CD4-positive, alpha-beta T cell (primary cell): Measurements from ENCODE around the gene RNF4. TPM values are rescaled to one million over a fixed set of nuclear protein-coding genes. Genes with fewer than 3 reads are reported as not detected.
A peak's percentile ranks its signal among the peaks of the same experiment; 100 is the strongest.

Experiments used
- ATAC-seq: fragments of 200-7000 bp; cut with Tn5 transposase; one replicate; pipeline ENCODE4 v1.10.0; 2022; ENCODE audit warnings: mild to moderate bottlenecking; ENCODE audit not compliant: poor library complexity
- CTCF ChIA-PET: fragments of 350-600 bp; sonication (Branson Sonifier 250); formaldehyde crosslinking; loops from one replicate; lab custom pipeline; 2021; ENCODE audit warnings: antibody characterized with exemption, inconsistent platforms; lab: Charles Lee
- POLR2A ChIA-PET: fragments of 350-600 bp; sonication (Branson Sonifier 250); formaldehyde crosslinking; loops from one replicate; lab custom pipeline; 2021; ENCODE audit warnings: antibody characterized with exemption, inconsistent platforms; lab: Charles Lee
- DNase-seq, 14 experiments: peaks; one replicate each; pipeline ENCODE4 v3.0.0-alpha.2; 2013 to 2020; ENCODE audit warnings: mixed read lengths in 2 of 14
- H3K27ac ChIP-seq, 2 donors: one replicate each; pipeline versions ENCODE4 v1.5.1 to v1.7.0; 2013; ENCODE audit warnings: low read length in 2 of 2, low read depth in 1 of 2, mild to moderate bottlenecking in 1 of 2
- H3K27me3 ChIP-seq, 2 experiments: 1 replicate in 1 of 2; 2 replicates in 1 of 2; pipeline versions ENCODE4 v1.6.1 to v1.7.0; 2013; ENCODE audit warnings: low read length in 2 of 2, control low read depth in 1 of 2, mild to moderate bottlenecking in 1 of 2, moderate library complexity in 1 of 2; ENCODE audit not compliant: insufficient read depth in 2 of 2, control insufficient read depth in 1 of 2
- H3K36me3 ChIP-seq: one replicate; pipeline ENCODE4 v1.6.1; 2013; ENCODE audit warnings: low read length, control low read depth; ENCODE audit not compliant: insufficient read depth
- H3K4me1 ChIP-seq: one replicate; pipeline ENCODE4 v1.6.1; 2013; ENCODE audit warnings: low read length, control low read depth; ENCODE audit not compliant: insufficient read depth
- H3K4me3 ChIP-seq: one replicate; pipeline ENCODE4 v1.5.1; 2013; ENCODE audit warnings: mild to moderate bottlenecking, low read length, moderate library complexity
- H3K9me3 ChIP-seq, 2 experiments: 1 replicate in 1 of 2; 2 replicates in 1 of 2; pipeline versions ENCODE4 v1.6.1 to v1.7.0; 2013; ENCODE audit warnings: low read length in 2 of 2, mild to moderate bottlenecking in 2 of 2, control low read depth in 1 of 2, moderate library complexity in 1 of 2; ENCODE audit not compliant: control insufficient read depth in 1 of 2, insufficient read depth in 1 of 2
- H3K27ac Mint-ChIP-seq: one replicate; pipeline ENCODE4 v1.8.0; 2020; ENCODE audit warnings: mixed read lengths
- H3K27me3 Mint-ChIP-seq: one replicate; pipeline ENCODE4 v1.8.0; 2021; ENCODE audit warnings: mixed read lengths
- H3K36me3 Mint-ChIP-seq: one replicate; pipeline ENCODE4 v1.8.0; 2021; ENCODE audit warnings: low read depth, mixed read lengths
- H3K4me1 Mint-ChIP-seq: one replicate; pipeline ENCODE4 v1.8.0; 2021; ENCODE audit warnings: low read depth, mixed read lengths
- H3K4me3 Mint-ChIP-seq: one replicate; pipeline ENCODE4 v1.8.0; 2020; ENCODE audit warnings: mild to moderate bottlenecking, mixed read lengths
- H3K9me3 Mint-ChIP-seq: one replicate; pipeline ENCODE4 v1.8.0; 2020; ENCODE audit warnings: mixed read lengths
- CTCF ChIP-seq: fragments of 200-600 bp; IDR thresholded peaks from one replicate; pipeline ENCODE4 v1.8.0; 2022; ENCODE audit warnings: antibody characterized with exemption, mild to moderate bottlenecking
- intact Hi-C, 2 experiments: fragments of 100-400 bp; cut with DNase I in 1 of 2; cut with micrococcal nuclease in 1 of 2; formaldehyde crosslinking; loops; one replicate each; pipeline versions ENCODE4 v1.15.1 to v1.9.0; 2023 to 2025; cut with DNase I, micrococcal nuclease
- total RNA-seq, 174 experiments: library from RNA in 2 of 174; stranded (reverse) in 2 of 174; gene quantifications; one replicate each; pipeline ENCODE4 v1.2.3 and lab custom pipeline; 2021 to 2026

Gene RNF4
- total RNA-seq, 2 experiments from 2014 or later, result 106 to 109 TPM

GRCh38 chr4:2503809-2504208 lies 34.9 kb downstream of the RNF4 start:
- CTCF ChIA-PET, result no interaction called here
- Mint-ChIP-seq H3K9me3 (no peaks in the 10 kb centered on the region), H3K4me3 (no peak overlapping the region), H3K36me3 (peaks cover 80% of the 10 kb centered on the region), H3K27me3 (no peaks in the 10 kb centered on the region), H3K27ac (peak overlapping the region; percentile 56), H3K4me1 (peaks cover 21% of the 10 kb centered on the region)
- intact Hi-C loops, result no loop called here
- H3K27ac ChIP-seq, result no peak overlapping the region
- ATAC-seq, result no peak
- H3K27me3 ChIP-seq, result no peaks in the 10 kb centered on the region
- no peak for DNase-seq
- H3K36me3 ChIP-seq, result peaks cover 68% of the 10 kb centered on the region
- H3K4me3 ChIP-seq, result no peak overlapping the region
- no peaks in the 10 kb centered on the region for H3K9me3 ChIP-seq
- POLR2A ChIA-PET, result interaction anchor here (1.0 kb wide), 1 partner anchor 33 kb away, joined by 3 read pairs; the partner anchor contains the start of gene FAM193A
- TF ChIP-seq CTCF, result no peak
- no peaks in the 10 kb centered on the region for H3K4me1 ChIP-seq

GRCh38 chr4:2507259-2507658 lies 38.4 kb downstream of the RNF4 start:
- peak overlapping the region; percentile 36 for H3K27ac Mint-ChIP-seq
- H3K27me3 ChIP-seq, result no peaks in the 10 kb centered on the region
- no peak overlapping the region for H3K27ac ChIP-seq
- no peak overlapping the region for H3K4me3 ChIP-seq
- H3K27me3 Mint-ChIP-seq, result no peaks in the 10 kb centered on the region
- H3K36me3 ChIP-seq, result peaks cover 62% of the 10 kb centered on the region
- ATAC-seq (no peak), DNase-seq (no peak)
- intact Hi-C loops, result no loop called here
- ChIA-PET CTCF (no interaction called here), POLR2A (interaction anchor here (1.1 kb wide), 1 partner anchor 38 kb away, joined by 3 read pairs; the partner anchor contains the start of gene RNF4)
- peaks cover 71% of the 10 kb centered on the region for H3K36me3 Mint-ChIP-seq
- TF ChIP-seq CTCF, result no peak
- peaks cover 19% of the 10 kb centered on the region for H3K4me1 Mint-ChIP-seq
- H3K9me3 Mint-ChIP-seq, result no peaks in the 10 kb centered on the region
- no peaks in the 10 kb centered on the region for H3K9me3 ChIP-seq
- no peak overlapping the region for H3K4me3 Mint-ChIP-seq
- peaks cover 15% of the 10 kb centered on the region for H3K4me1 ChIP-seq

GRCh38 chr4:2507855-2508254 lies 38.9 kb downstream of the RNF4 start:
- peaks cover 67% of the 10 kb centered on the region for H3K36me3 ChIP-seq
- peaks cover 15% of the 10 kb centered on the region for H3K4me1 ChIP-seq
- TF ChIP-seq CTCF, result no peak
- no peak for ATAC-seq
- DNase-seq, result no peak
- H3K27me3 Mint-ChIP-seq, result no peaks in the 10 kb centered on the region
- intact Hi-C loops, result no loop called here
- H3K9me3 ChIP-seq, result no peaks in the 10 kb centered on the region
- ChIA-PET POLR2A (interaction anchor here (0.6 to 1.1 kb wide), 3 partner anchors 23 to 39 kb away, joined by 3 read pairs; partner anchors contain the start of gene RNF4), CTCF (no interaction called here)
- H3K27ac ChIP-seq, result no peak overlapping the region
- peak overlapping the region; percentile 36 for H3K27ac Mint-ChIP-seq
- H3K27me3 ChIP-seq, result no peaks in the 10 kb centered on the region
- H3K4me3 Mint-ChIP-seq, result no peak overlapping the region
- no peak overlapping the region for H3K4me3 ChIP-seq
- peaks cover 75% of the 10 kb centered on the region for H3K36me3 Mint-ChIP-seq
- H3K9me3 Mint-ChIP-seq, result no peaks in the 10 kb centered on the region
- peaks cover 19% of the 10 kb centered on the region for H3K4me1 Mint-ChIP-seq
